Smooth muscle cell (in vitro differentiated cells): ENCODE results near the gene ARHGEF12. TPM values are rescaled to one million over a fixed set of nuclear protein-coding genes. Genes with fewer than 3 reads are reported as not detected.

Source experiments
- DNase-seq: peaks from one replicate; lab custom pipeline; 2025; ENCODE audit not compliant: unreplicated experiment; lab: John Stamatoyannopoulos, UW
- H2AFZ ChIP-seq: fragments of 200-600 bp; sonication (generic); 2 replicates; pipeline ENCODE4 v1.6.0; 2016; ENCODE audit warnings: antibody characterized with exemption, low read depth, mild to moderate bottlenecking
- H3F3A ChIP-seq: fragments of 200-600 bp; sonication (generic); 2 replicates; pipeline ENCODE4 v1.6.0; 2017; ENCODE audit warnings: antibody characterized with exemption, low read depth
- H3K27ac ChIP-seq: fragments of 200-600 bp; sonication (generic); 2 replicates; pipeline ENCODE4 v1.5.1; 2016; ENCODE audit warnings: low read depth, mild to moderate bottlenecking
- H3K27me3 ChIP-seq: fragments of 200-600 bp; sonication (generic); 2 replicates; pipeline ENCODE4 v1.6.1; 2016; ENCODE audit warnings: low read depth, mild to moderate bottlenecking
- H3K36me3 ChIP-seq: fragments of 200-600 bp; sonication (generic); 2 replicates; pipeline ENCODE4 v1.5.1; 2016; ENCODE audit warnings: low read depth
- H3K4me1 ChIP-seq: fragments of 200-600 bp; sonication (generic); 2 replicates; pipeline ENCODE4 v1.5.1; 2016; ENCODE audit warnings: low read depth
- H3K4me2 ChIP-seq: fragments of 200-600 bp; sonication (generic); 2 replicates; pipeline ENCODE4 v1.6.0; 2016; ENCODE audit warnings: mild to moderate bottlenecking
- H3K4me3 ChIP-seq: fragments of 200-600 bp; sonication (generic); 2 replicates; pipeline ENCODE4 v1.5.1; 2016; ENCODE audit warnings: mild to moderate bottlenecking
- H3K79me2 ChIP-seq: fragments of 200-600 bp; sonication (generic); 2 replicates; pipeline ENCODE4 v1.6.0; 2016; ENCODE audit warnings: low read depth, mild to moderate bottlenecking
- H3K9ac ChIP-seq: fragments of 200-600 bp; sonication (generic); 2 replicates; pipeline ENCODE4 v1.6.0; 2016; ENCODE audit warnings: low read depth
- H3K9me3 ChIP-seq: fragments of 200-600 bp; sonication (generic); replicated peaks from 2 replicates; pipeline ENCODE4 v1.5.1; 2016; ENCODE audit warnings: low read depth
- H4K20me1 ChIP-seq: fragments of 200-600 bp; sonication (generic); 2 replicates; pipeline ENCODE4 v1.6.0; 2016; ENCODE audit warnings: low read depth
- WGBS: methylation state at CpG from one replicate; pipeline ENCODE4 v1.1.7; 2016; ENCODE audit warnings: low lambda C conversion rate; 5-methylcytosine and 5-hydroxymethylcytosine counted together
- polyA plus RNA-seq: library from polyadenylated mRNA; unstranded; fragments of >200 nt; fragmentation: Nextera tagmentation; extraction: Ambion mirVana; gene quantifications from 2 replicates; pipeline ENCODE4 v1.2.1, GENCODE V29; 2016
- total RNA-seq: library from RNA; depleted of rRNA; stranded (reverse); fragments of >200 nt; gene quantifications from 2 replicates; pipeline ENCODE4 v1.2.3, GENCODE V29; 2014
- TF ChIP-seq, protein P1 (sequence below): fragments of 200-600 bp; sonication (generic); IDR thresholded peaks from 2 replicates; pipeline ENCODE4 v1.5.1; 2017; ENCODE audit warnings: borderline replicate concordance, mild to moderate bottlenecking, antibody characterized with exemption; ENCODE audit not compliant: insufficient read depth, poor library complexity, severe bottlenecking

ARHGEF12 gene
- total and polyA plus RNA-seq, 2 experiments from 2014 or later, result 24.6 to 89.4 TPM

- TF ChIP-seq, protein P1, sequence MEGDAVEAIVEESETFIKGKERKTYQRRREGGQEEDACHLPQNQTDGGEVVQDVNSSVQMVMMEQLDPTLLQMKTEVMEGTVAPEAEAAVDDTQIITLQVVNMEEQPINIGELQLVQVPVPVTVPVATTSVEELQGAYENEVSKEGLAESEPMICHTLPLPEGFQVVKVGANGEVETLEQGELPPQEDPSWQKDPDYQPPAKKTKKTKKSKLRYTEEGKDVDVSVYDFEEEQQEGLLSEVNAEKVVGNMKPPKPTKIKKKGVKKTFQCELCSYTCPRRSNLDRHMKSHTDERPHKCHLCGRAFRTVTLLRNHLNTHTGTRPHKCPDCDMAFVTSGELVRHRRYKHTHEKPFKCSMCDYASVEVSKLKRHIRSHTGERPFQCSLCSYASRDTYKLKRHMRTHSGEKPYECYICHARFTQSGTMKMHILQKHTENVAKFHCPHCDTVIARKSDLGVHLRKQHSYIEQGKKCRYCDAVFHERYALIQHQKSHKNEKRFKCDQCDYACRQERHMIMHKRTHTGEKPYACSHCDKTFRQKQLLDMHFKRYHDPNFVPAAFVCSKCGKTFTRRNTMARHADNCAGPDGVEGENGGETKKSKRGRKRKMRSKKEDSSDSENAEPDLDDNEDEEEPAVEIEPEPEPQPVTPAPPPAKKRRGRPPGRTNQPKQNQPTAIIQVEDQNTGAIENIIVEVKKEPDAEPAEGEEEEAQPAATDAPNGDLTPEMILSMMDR, result no peak
- H3K27me3 ChIP-seq, result no peaks in the 10 kb centered on the region
- peak overlapping the region; percentile 81 for H3K27ac ChIP-seq
- H3K79me2 ChIP-seq, result peaks cover 54% of the 10 kb centered on the region
- peaks cover 25% of the 10 kb centered on the region for H3F3A ChIP-seq
- H3K9ac ChIP-seq, result peak overlapping the region; percentile 89
- WGBS, result under 1% methylated on average over 55 of the region's 56 CpGs
- no peaks in the 10 kb centered on the region for H3K36me3 ChIP-seq
- DNase-seq, result peak; percentile 66
- H3K4me2 ChIP-seq, result peak overlapping the region; percentile 98
- H3K4me1 ChIP-seq, result peaks cover 34% of the 10 kb centered on the region
- H3K4me3 ChIP-seq, result peak overlapping the region; percentile 91
- no peaks in the 10 kb centered on the region for H3K9me3 ChIP-seq
- H4K20me1 ChIP-seq, result peaks cover 51% of the 10 kb centered on the region
- H2AFZ ChIP-seq, result peak overlapping the region; percentile 10
Measured at GRCh38 chr11:120336641-120337354, 585 bp downstream of the ARHGEF12 start.

DNA sequence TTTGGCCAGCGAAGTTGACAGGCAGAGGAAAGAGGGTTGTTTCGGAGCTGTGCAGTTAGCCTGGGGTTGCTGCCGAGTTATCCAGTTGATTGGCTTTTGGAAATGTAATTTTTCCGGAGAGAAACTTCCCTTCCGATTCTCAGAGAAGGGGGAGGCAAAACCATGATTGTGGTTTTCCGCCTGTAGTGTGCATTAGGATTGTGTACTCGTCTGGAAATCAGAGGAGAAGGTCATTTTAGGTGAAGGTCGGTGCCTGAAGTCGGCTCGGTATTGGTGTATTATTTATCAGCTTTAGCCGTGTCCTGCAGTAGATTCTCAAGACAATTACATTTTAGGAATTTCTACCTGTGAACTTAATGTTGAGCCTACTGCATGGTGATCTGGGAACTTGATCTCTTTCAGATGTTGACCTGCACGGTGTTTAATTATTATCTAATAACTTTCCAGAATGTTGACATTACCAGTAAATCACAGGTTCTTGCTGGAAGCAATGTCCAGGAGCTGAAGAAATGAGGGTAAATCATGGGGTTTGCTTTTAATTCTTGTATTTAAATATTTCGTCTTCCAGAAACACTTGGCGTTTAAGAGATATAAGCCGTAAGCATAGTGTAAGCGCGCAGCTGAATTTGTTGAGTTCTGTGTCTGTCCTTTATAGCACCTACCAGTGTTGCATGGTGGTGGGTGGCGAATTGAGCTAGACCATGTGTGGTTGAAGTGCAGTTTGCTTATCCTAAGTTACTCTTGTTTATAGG, 1.3 kb downstream of the ARHGEF12 start:
- H3K9ac ChIP-seq, result peak overlapping the region; percentile 89
- peak overlapping the region; percentile 91 for H3K4me3 ChIP-seq
- H3K79me2 ChIP-seq, result peaks cover 61% of the 10 kb centered on the region
- H2AFZ ChIP-seq, result no peak overlapping the region
- no peaks in the 10 kb centered on the region for H3K27me3 ChIP-seq
- DNase-seq, result no peak
- WGBS, result 6% methylated on average over 18 of the region's 18 CpGs
- peaks cover 22% of the 10 kb centered on the region for H3F3A ChIP-seq
- H3K4me1 ChIP-seq, result peaks cover 41% of the 10 kb centered on the region
- peak overlapping the region; percentile 98 for H3K4me2 ChIP-seq
- H3K27ac ChIP-seq, result peak overlapping the region; percentile 81
- TF ChIP-seq, protein P1, result no peak
- no peaks in the 10 kb centered on the region for H3K9me3 ChIP-seq
- H3K36me3 ChIP-seq, result no peaks in the 10 kb centered on the region
- H4K20me1 ChIP-seq, result peaks cover 59% of the 10 kb centered on the region

GRCh38 chr11:120338107-120338933, 2.1 kb downstream of the ARHGEF12 start:
- Histone ChIP-seq H2AFZ (no peak overlapping the region), H3K79me2 (peaks cover 69% of the 10 kb centered on the region), H3K9me3 (no peaks in the 10 kb centered on the region), H3F3A (peaks cover 23% of the 10 kb centered on the region), H3K4me2 (peak overlapping the region; percentile 98), H3K4me3 (peak overlapping the region; percentile 91), H3K27me3 (no peaks in the 10 kb centered on the region), H3K27ac (peak overlapping the region; percentile 54), H3K9ac (peak overlapping the region; percentile 89), H4K20me1 (peaks cover 67% of the 10 kb centered on the region), H3K4me1 (peaks cover 48% of the 10 kb centered on the region), H3K36me3 (no peaks in the 10 kb centered on the region)
- no peak for DNase-seq
- TF ChIP-seq, protein P1, result no peak
- WGBS, result 22% methylated on average over 7 of the region's 7 CpGs
